HG03280 (cell line): Measurements from ENCODE around the gene FAM241B.

ENCODE experiments used
- ATAC-seq: cut with Tn5 transposase; IDR thresholded peaks from one replicate; pipeline ENCODE4 v1.9.1; 2021; ENCODE audit warnings: mild to moderate bottlenecking, moderate library complexity; ENCODE audit not compliant: unreplicated experiment

FAM241B gene

GRCh38 chr10:69647126-69647525 lies 17.1 kb downstream of the FAM241B start:
- ATAC-seq, result no peak

DNA sequence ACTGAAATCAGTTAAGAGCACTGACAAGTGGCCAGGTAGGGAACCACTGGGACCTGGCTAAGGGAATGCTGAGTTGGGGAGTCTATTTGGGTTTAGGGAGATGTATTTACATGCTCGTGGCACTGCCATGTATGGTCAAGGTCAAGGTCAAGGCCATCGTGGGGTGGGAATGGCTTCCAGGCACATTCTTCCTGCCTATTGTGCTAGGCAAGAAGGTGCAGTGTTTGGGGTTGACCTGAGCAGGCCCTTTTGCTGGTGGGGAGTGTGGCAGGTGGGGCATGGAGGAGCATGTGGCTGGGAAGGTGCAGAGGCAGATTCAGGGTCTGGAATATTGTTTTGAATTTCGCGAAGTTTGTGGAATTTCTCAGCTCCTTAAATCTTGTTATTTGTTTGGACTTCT lies 17.8 kb downstream of the FAM241B start:
- ATAC-seq, result no peak

DNA sequence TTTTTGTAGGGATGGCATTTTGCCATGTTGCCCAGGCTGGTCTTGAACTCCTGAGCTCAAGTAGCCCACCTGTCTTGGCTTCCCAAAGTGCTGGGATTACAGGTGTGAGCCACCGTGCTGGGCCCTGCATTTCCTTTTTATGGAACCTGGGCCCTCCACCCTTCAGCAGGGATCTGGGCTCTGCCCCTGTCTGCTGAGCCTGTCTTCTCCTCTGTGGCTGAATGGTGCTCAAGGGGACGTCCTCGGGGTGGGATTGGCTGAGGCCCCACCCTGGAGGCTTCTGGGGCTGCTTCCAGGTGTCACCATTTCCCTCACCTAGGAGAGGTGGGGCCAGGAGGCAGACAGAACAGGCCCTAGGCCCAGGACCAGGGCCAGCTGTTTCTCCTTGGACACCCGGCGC lies 18.4 kb downstream of the FAM241B start:
- ATAC-seq, result no peak

DNA sequence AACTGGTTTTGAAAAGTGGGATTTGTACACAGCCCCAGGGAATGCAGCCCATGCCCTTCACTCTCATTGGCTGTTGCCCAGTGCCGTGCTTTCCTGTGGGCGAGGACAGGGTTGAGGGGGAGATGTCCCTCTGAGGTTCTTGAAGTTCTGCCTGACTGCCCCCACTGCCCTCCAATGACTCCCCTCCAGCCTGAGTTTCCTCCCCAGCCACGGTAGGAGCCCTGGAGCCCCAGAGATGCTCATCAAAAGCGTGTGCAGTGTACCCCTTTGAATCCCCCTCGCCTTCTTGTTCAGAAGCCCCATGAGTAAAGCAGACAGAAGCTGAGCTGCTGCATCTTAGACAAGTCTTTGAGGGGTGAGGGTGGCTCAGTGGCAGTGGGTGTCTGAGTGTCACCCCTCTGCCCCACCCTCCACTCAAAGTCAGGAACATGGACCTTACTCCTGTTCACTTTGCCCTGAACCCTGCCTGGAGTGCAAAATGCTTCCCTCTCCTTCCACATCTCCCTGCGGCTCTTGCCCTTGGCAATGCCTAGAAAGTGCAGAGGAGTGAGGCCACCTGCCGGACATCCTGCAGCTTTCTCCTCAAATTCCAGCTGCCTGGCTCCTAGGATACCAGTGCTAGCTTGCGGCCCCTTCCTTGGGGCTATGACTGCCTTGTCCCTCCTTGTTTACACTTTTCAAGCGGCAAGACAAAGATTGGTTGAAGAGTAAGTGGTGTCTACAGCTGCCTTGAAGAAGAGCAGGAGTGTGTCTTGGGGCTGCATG lies 19.9 kb downstream of the FAM241B start:
- no peak for ATAC-seq

GRCh38 chr10:69650589-69651261 lies 20.7 kb downstream of the FAM241B start:
- ATAC-seq, result no peak

DNA sequence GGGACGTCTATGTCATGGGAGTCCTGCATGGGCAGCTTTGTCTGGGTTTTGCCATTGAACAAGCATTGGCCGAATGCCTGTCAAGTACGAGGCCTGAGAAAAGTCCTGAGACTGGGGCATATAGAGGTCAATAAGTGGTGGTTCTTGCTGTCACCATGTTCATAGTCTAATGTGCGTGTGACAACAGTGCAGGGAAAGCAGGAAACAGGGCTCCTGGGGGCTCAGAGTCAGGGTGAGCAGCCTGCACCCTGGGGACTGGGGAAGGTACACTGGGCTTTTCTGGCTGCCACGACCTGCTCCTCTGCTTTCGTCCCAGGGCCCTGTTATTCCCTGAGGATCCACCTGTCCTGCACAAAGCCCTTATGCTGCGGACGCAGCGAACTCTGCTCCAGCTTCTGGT lies 21.3 kb downstream of the FAM241B start:
- ATAC-seq, result no peak

GRCh38 chr10:69652111-69652856 lies 22.2 kb downstream of the FAM241B start:
- ATAC-seq, result no peak

DNA sequence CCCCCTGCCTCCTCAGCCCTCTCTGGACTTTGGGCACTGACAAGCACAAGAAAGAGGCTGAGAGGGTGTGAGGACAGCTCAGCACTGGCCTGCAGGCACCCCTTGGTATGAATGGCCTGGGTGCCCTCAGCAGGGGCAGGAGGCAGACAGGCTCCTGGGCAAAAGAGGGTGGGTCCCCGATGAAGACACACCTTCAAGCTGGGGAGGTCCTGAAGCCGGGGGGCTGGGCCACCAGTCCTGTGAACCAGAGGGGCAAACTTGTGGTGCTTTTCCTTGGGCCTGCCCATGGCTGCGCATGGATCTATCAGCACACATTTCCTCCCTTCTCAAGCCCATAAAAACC lies 22.8 kb downstream of the FAM241B start:
- no peak for ATAC-seq

GRCh38 chr10:69653561-69653960 lies 23.5 kb downstream of the FAM241B start:
- ATAC-seq, result no peak

GRCh38 chr10:69655124-69655867 lies 25.2 kb downstream of the FAM241B start:
- no peak for ATAC-seq

- ATAC-seq, result no peak
Observed at GRCh38 chr10:69655868-69656555, 26.0 kb downstream of the FAM241B start.

- no peak for ATAC-seq
Observed at GRCh38 chr10:69656742-69657269, 26.8 kb downstream of the FAM241B start.

DNA sequence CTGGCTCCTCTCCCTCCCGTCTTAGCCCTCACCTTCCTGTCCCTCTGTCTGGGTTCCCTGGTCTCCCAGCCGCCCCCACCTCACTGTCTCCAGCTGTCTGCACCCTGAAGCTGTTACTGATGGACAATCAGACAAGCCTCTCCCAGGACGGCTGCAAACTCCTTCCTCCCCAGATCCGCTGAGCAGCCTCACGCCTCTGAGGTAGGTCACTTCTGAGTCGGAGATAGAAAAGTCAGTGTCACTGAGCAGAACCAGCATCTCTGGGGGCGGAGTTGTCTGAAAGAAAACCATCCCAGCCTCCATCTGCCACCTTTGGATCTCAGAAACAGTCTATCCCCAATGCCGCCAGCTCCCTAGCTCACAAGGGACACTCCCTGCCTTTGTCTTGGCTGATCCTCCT lies 27.4 kb downstream of the FAM241B start:
- ATAC-seq, result no peak

DNA sequence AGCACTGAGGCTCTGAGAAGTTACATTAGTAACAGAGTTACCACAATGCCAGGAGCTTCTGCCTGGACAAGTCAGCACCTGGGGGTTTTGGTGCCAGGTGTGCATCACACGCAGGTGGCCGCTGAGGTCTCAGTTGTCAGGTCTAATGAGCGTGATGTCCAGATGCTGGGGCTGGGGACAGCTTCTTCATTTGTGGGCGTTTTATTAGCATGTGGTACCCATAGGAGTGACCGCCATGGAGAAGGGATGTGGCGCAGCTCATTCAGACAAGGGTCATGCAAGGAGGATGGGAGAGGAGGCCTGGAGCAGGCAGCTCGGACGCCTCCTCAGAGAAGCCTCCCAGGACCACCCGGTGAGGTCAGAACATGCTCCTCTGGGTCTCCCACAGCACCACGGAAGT lies 27.8 kb downstream of the FAM241B start:
- ATAC-seq, result no peak

- ATAC-seq, result no peak
Observed at GRCh38 chr10:69659241-69660038, 29.4 kb downstream of the FAM241B start.

DNA sequence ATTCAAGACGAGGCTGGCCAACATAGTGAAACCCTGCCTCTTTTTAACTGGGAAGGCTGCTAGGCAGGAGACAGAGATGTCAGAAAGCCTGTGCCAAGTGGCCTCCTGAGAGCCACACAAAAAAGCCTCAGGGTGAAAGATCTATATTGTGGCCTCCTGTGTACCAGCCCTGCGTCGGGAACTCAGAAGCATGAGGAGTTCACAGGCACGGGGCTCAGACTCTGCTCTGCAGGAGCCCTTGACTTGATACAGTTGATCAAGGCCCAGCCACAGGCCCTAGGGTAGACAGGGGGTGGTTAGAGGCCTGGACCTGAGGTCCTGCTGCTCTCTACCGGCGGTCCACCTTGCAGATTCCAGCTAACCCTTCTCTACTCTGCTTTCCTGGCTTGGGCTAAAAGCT lies 30.2 kb downstream of the FAM241B start:
- ATAC-seq, result no peak

- no peak for ATAC-seq
Observed at GRCh38 chr10:69661414-69662172, 31.5 kb downstream of the FAM241B start.

- ATAC-seq, result no peak
Observed at GRCh38 chr10:69662173-69662877, 32.3 kb downstream of the FAM241B start.
